NOMO-1 treated with dmso at 0.1 percent for 144 hours (cell line): ENCODE measurements around the gene SLC45A1.
"Not testable (repeated sequence)": the region's sequence is repeated elsewhere in the genome, so short reads cannot be mapped to it uniquely, and the experiment has no call there.

Experiments used
- DNase-seq: peaks from one replicate; lab custom pipeline; 2025; ENCODE audit not compliant: unreplicated experiment; lab: John Stamatoyannopoulos, UW

The SLC45A1 gene

DNA sequence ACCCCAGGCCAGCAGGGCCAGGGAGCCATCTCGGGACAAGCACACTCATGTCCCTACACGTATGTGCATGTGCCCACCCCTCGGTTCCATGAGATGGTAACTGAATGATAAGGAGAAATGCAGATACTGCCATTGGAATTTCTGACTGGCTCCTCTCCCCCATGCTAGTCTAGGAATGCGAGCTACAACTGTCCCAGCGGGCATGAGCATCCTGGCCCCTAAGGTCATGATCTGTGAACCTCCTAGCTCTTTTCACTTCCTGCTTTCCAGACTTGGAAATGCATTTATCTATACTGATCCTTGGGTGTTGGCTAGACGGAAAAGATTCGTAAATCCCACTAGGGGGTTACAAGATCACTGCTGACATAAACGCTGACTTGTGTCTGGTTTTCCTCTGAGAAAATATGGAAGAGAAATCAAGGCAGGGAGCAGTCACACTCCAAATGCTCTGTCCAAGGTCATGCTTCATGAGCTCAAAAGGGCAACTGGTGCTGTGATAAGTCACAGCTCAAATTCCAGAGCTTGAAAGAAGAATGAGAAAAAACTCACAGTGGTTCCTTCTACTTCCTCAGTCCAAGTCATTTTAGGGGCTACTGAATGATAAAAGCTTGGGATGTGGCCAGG is 49.8 kb downstream of the SLC45A1 start:
- DNase-seq: no peak

DNA sequence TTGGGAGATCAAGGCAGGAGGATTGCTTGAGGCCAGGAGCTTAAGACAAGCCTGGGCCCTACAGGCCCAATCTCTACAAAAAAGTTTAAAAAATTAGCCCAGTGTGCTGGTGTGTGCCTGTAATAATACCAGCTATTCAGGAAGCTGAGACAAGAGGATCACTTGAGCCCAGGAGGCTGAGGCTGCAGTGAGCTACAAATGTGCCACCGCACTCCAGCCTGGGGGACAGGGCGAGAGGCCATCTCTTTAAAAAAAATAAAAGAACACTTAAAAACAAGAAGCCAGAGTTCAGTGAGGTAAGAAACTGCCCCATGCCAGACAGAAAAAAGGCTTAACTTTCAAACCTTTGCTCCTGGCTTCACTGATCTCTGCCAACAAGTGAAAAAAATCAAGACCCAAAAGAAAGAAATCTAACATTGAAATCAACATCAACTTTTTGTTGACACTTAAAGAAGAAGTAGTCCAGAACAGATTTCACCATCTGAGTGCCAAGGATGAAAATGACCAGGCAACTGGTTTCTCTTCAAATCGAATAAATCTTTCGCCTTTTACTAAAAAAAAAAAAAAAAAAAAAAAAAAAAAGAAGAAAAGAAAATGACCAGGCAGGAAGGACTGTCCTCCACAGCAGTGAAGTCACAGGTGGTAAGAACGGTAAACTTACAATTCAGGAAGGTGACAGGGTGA is 51.2 kb downstream of the SLC45A1 start:
- no peak for DNase-seq

- DNase-seq: no peak
Measured at GRCh38 chr1:8370046-8370881, 52.4 kb downstream of the SLC45A1 start.

GRCh38 chr1:8370905-8371315 is 53.0 kb downstream of the SLC45A1 start:
- no peak for DNase-seq

GRCh38 chr1:8371372-8371991 is 53.6 kb downstream of the SLC45A1 start:
- no peak for DNase-seq

GRCh38 chr1:8373125-8373524 is 55.2 kb downstream of the SLC45A1 start:
- no peak for DNase-seq

GRCh38 chr1:8373581-8374241 is 55.8 kb downstream of the SLC45A1 start:
- DNase-seq: no peak

DNA sequence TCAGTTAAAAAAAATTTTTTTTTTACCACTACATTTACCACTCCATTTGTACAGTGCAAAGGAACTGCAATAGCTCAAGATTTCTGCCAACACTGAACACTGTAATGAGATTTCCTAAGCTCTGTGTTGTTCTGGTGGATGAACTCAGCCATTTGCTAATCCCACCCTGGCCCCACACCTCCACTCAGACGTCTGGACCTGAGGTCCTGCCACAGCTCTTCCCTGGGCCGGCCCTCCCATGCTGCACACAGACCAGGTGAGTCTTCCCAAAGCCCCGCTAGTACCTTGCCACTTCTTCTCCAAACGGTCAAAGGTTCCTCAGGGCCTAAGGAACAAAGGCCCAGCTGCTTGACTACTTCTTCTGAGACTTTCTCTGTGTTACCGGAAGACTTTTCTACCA is 56.4 kb downstream of the SLC45A1 start:
- DNase-seq: no peak

GRCh38 chr1:8374812-8375211 is 56.9 kb downstream of the SLC45A1 start:
- DNase-seq: no peak

GRCh38 chr1:8376358-8376840 is 58.5 kb downstream of the SLC45A1 start:
- DNase-seq: no peak

- DNase-seq: no peak
Measured at GRCh38 chr1:8377271-8377981, 59.5 kb downstream of the SLC45A1 start.

DNA sequence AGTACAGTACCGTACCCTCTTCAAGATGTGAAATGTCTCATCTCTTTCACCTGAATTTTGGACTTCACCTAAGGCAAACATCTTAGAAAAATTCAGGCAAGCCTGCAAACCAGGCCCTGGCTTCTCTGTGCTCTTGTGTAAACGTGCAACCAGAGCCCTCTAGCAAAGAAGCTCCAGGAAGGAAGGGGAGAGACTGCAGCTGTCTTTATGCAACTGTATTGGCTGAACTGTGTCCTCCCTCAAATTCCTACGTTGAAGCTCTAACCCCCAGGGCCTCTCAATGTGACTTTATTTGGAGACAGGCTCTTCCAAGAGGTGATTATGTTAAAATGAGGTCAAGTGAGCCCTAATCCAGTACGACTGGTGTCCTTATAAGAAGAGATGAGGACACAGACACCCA is 60.3 kb downstream of the SLC45A1 start:
- DNase-seq: no peak

GRCh38 chr1:8378981-8379470 is 61.1 kb downstream of the SLC45A1 start:
- no peak for DNase-seq

GRCh38 chr1:8379513-8380186 is 61.7 kb downstream of the SLC45A1 start:
- no peak for DNase-seq

GRCh38 chr1:8380310-8380709 is 62.4 kb downstream of the SLC45A1 start:
- DNase-seq: not testable (repeated sequence)

- no peak for DNase-seq
Measured at GRCh38 chr1:8381618-8382017, 63.7 kb downstream of the SLC45A1 start.

- no peak for DNase-seq
Measured at GRCh38 chr1:8382051-8382505, 64.2 kb downstream of the SLC45A1 start.

GRCh38 chr1:8382608-8383505 is 64.9 kb downstream of the SLC45A1 start:
- peak; percentile 48 for DNase-seq
